ENCODE measurements around the gene ANGPTL4. TPM values are rescaled to one million over a fixed set of nuclear protein-coding genes. Genes with fewer than 3 reads are reported as not detected.
"Not testable (repeated sequence)": the region's sequence is repeated elsewhere in the genome, so short reads cannot be mapped to it uniquely, and the experiment has no call there.

Gene ANGPTL4
- polyA plus RNA-seq, 2 of the 4 experiments (the other 2 are of a cell fraction) = 12.3 to 30.8 TPM

GRCh38 chr19:8404391-8405151 is 40.6 kb downstream of the ANGPTL4 start:
- ChIA-PET POLR2A (interaction anchor here (1.2 kb wide), 1 partner anchor 14 kb away, joined by 6 read pairs; the partner anchor contains the start of gene RAB11B), CTCF (interaction anchor here (0.9 to 2.2 kb wide), 7 partner anchors 8 to 50 kb away, joined by 3 to 15 read pairs (median 5); partner anchors contain the start of gene MARCHF2)
- Histone ChIP-seq H3K27ac (no peak overlapping the region), H3K4me2 (no peak overlapping the region), H3K9me3 (no peaks in the 10 kb centered on the region), H3K4me1 (no peaks in the 10 kb centered on the region), H3K4me3 (no peak overlapping the region)
- WGBS (ENCODE audit: missing lambda C conversion rate) = 92% methylated on average over 10 of the region's 18 CpGs
- no peak for DNase-seq (ENCODE audit: low read depth in 1 of 2, low spot score in 1 of 2)
- TF ChIP-seq BCL3 (IDR thresholded peaks at IDR 0.05) (no peak), HOXA7 (CRISPR knock-in tag; IDR thresholded peaks at IDR 0.05) (no peak), MAFK (IDR thresholded peaks at IDR 0.05; ENCODE audit: partially characterized antibody) (no peak), CTCF (IDR thresholded peaks at IDR 0.05) (no peak), SMC3 (IDR thresholded peaks at IDR 0.05) (no peak), ESRRA (IDR thresholded peaks at IDR 0.05; ENCODE audit: borderline replicate concordance, low read length) (no peak), ZC3H11A (IDR thresholded peaks at IDR 0.05) (no peak), MAX (IDR thresholded peaks at IDR 0.05) (no peak), TFCP2L1 (CRISPR knock-in tag; IDR thresholded peaks at IDR 0.05) (no peak), RNF2 (IDR thresholded peaks at IDR 0.05; ENCODE audit: borderline replicate concordance, low read depth) (no peak), NR3C1 (IDR thresholded peaks at IDR 0.05) (no peak), JUN (IDR thresholded peaks at IDR 0.05) (no peak), ZNF302 (CRISPR knock-in tag; IDR thresholded peaks at IDR 0.05) (no peak), NPAS2 (CRISPR knock-in tag; IDR thresholded peaks at IDR 0.05; ENCODE audit: borderline replicate concordance) (no peak), BHLHE40 (IDR thresholded peaks at IDR 0.05; ENCODE audit: low read depth, low read length) (no peak), JUNB (IDR thresholded peaks at IDR 0.05) (no peak), EHMT2 (IDR thresholded peaks at IDR 0.05; ENCODE audit: low read depth) (no peak)
- TF ChIP-seq, protein P1, sequence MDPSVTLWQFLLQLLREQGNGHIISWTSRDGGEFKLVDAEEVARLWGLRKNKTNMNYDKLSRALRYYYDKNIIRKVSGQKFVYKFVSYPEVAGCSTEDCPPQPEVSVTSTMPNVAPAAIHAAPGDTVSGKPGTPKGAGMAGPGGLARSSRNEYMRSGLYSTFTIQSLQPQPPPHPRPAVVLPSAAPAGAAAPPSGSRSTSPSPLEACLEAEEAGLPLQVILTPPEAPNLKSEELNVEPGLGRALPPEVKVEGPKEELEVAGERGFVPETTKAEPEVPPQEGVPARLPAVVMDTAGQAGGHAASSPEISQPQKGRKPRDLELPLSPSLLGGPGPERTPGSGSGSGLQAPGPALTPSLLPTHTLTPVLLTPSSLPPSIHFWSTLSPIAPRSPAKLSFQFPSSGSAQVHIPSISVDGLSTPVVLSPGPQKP (IDR thresholded peaks at IDR 0.05; ENCODE audit: low read depth, low read length) = no peak
- no peak for FAIRE-seq
- no peak for ATAC-seq

DNA sequence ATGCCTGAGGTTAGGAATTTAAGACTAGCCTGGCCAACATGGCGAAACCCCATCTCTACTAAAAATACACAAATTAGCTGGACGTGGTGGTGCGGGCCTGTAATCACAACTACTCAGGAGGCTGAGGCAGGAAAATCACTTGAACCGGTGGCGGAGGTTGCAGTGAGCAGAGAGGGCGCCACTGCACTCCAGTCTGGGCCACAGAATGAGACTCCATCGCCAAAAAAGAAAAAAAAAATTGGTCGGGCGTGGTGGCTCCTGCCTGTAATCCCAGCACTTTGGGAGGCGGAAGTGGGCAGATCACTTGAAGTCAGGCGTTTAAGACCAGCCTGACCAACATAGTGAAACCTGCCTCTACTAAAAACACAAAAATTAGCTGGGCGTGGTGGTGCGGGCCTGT is 46.8 kb downstream of the ANGPTL4 start:
- H3K4me1 ChIP-seq; H3K4me3 ChIP-seq; ATAC-seq; H3K9me3 ChIP-seq; H3K4me2 ChIP-seq; FAIRE-seq; H3K27ac ChIP-seq; DNase-seq (ENCODE audit: low read depth in 1 of 2, low spot score in 1 of 2): not testable (repeated sequence)
- ChIA-PET POLR2A (interaction anchor here (2.7 kb wide), 1 partner anchor 103 kb away, joined by 11 read pairs; the partner anchor contains the start of gene ZNF414), CTCF (interaction anchor here (1.1 to 3.2 kb wide), 3 partner anchors 51 to 169 kb away, joined by 3 to 13 read pairs (median 3); no protein-coding TSS in a partner anchor)
- WGBS (ENCODE audit: missing lambda C conversion rate) = 91% methylated on average over 13 of the region's 13 CpGs

Data from A549 (cell line).